Measurements from ENCODE around the gene YAF2.
"Not testable (repeated sequence)": the region's sequence is repeated elsewhere in the genome, so short reads cannot be mapped to it uniquely, and the experiment has no call there.

YAF2 gene

GRCh38 chr12:42204819-42205218, 33.2 kb downstream of the YAF2 start:
- Mint-ChIP-seq H3K4me1 (ENCODE audit: low read depth in 2 of 2) (peaks cover 10 to 29% of the 10 kb centered on the region in 2 donors), H3K9me3 (no peaks in the 10 kb centered on the region), H3K36me3 (ENCODE audit: insufficient read depth) (peaks cover 39% of the 10 kb centered on the region), H3K4me3 (no peak overlapping the region), H3K27ac (no peak overlapping the region), H3K27me3 (no peaks in the 10 kb centered on the region)
- no peak for DNase-seq
- no peak for ATAC-seq (replicated peaks)

- Mint-ChIP-seq H3K27ac (no peak overlapping the region), H3K36me3 (ENCODE audit: insufficient read depth) (peaks cover 40% of the 10 kb centered on the region), H3K4me3 (no peak overlapping the region), H3K4me1 (ENCODE audit: low read depth in 2 of 2) (peaks cover 10 to 29% of the 10 kb centered on the region in 2 donors), H3K27me3 (no peaks in the 10 kb centered on the region), H3K9me3 (no peaks in the 10 kb centered on the region)
- DNase-seq (no peak), ATAC-seq (replicated peaks) (no peak)
Measured at GRCh38 chr12:42204362-42204761, 33.7 kb downstream of the YAF2 start.

- H3K27me3 Mint-ChIP-seq, result no peaks in the 10 kb centered on the region
- no peak for DNase-seq
- H3K9me3 Mint-ChIP-seq, result no peaks in the 10 kb centered on the region
- peaks cover 5 to 27% of the 10 kb centered on the region in 2 donors for H3K4me1 Mint-ChIP-seq (ENCODE audit: low read depth in 2 of 2)
- no peak overlapping the region for H3K4me3 Mint-ChIP-seq
- H3K27ac Mint-ChIP-seq, result no peak overlapping the region
- ATAC-seq (replicated peaks), result no peak
- peaks cover 42% of the 10 kb centered on the region for H3K36me3 Mint-ChIP-seq (ENCODE audit: insufficient read depth)
Measured at GRCh38 chr12:42201063-42201462, 37.0 kb downstream of the YAF2 start.

DNA sequence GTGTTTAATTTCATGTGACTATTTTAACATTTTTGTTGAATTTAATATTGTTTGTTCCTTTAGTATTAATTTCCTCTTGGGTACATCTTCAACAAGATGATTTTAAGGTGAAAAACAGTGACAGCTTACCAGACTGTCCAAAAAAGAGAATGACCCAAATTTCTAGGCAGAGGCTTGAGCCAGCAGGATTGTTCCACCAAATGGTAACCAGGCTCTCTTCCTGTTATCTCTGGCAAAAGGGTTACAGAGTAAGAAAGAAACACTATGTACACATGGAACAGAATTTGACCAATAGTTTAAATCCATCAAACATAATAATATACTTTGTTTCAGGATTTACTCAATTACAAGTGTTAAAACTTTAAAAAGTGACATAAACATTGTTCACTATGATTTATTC, 39.0 kb downstream of the YAF2 start:
- no peaks in the 10 kb centered on the region for H3K9me3 Mint-ChIP-seq
- no peak overlapping the region for H3K4me3 Mint-ChIP-seq
- H3K36me3 Mint-ChIP-seq (ENCODE audit: insufficient read depth), result peaks cover 34% of the 10 kb centered on the region
- peak overlapping the region in 1 of 2 donors; percentile 56 for H3K27ac Mint-ChIP-seq
- peaks cover 5 to 35% of the 10 kb centered on the region in 2 donors for H3K4me1 Mint-ChIP-seq (ENCODE audit: low read depth in 2 of 2)
- no peak for DNase-seq
- no peaks in the 10 kb centered on the region for H3K27me3 Mint-ChIP-seq
- no peak for ATAC-seq (replicated peaks)

- Mint-ChIP-seq H3K27me3 (no peaks in the 10 kb centered on the region), H3K36me3 (ENCODE audit: insufficient read depth) (peaks cover 33% of the 10 kb centered on the region), H3K9me3 (no peaks in the 10 kb centered on the region), H3K4me1 (ENCODE audit: low read depth in 2 of 2) (peaks cover 1 to 27% of the 10 kb centered on the region in 2 donors), H3K27ac (peak overlapping the region in 1 of 2 donors; percentile 77), H3K4me3 (no peak overlapping the region)
- DNase-seq (no peak), ATAC-seq (replicated peaks) (no peak)
Measured at GRCh38 chr12:42196723-42197603, 41.1 kb downstream of the YAF2 start.

DNA sequence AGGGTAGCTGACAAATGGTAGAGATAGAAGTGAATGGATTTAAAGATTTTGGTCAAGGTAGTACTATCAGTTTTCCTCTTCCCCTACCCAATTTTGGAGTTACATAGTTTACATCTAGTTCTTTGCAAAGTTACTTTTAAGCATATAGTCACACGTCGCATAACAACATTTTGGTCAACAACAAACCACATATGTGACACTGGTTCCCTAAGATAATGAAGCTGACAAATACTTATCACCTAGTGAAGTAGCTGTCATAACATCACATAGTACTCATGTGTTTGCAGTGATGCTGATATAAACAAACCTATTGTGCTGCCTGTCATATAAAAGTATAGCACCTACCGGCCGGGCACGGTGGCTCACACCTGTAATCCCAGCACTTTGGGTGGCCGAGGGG, 45.4 kb downstream of the YAF2 start:
- Mint-ChIP-seq H3K27me3 (no peaks in the 10 kb centered on the region), H3K4me3 (no peak overlapping the region), H3K4me1 (ENCODE audit: low read depth in 2 of 2) (peaks cover 3 to 22% of the 10 kb centered on the region in 2 donors), H3K36me3 (ENCODE audit: insufficient read depth) (peaks cover 28% of the 10 kb centered on the region), H3K9me3 (no peaks in the 10 kb centered on the region), H3K27ac (peak overlapping the region in 1 of 2 donors; percentile 15)
- ATAC-seq (replicated peaks) (no peak), DNase-seq (no peak)

DNA sequence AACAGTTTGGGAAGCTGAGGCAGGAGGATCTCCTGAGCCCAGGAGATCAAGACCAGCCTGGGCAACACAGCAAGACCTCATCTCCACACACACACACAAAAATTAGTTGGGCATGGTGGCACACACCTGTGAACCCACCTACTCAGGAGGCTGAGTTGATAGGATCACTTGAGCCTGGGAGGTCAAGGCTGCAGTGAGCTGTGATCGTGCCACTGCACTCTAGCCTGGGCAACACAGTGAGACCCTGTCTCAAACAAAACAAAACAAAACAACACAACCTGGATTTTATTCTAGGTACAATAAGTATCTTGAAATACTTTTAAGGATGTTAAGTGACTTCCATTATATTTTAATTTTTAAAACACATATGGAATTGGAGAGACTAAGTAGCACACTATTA, 45.8 kb downstream of the YAF2 start:
- ATAC-seq (replicated peaks) (no peak), DNase-seq (no peak)
- Mint-ChIP-seq H3K36me3 (ENCODE audit: insufficient read depth) (peaks cover 28% of the 10 kb centered on the region), H3K9me3 (no peaks in the 10 kb centered on the region), H3K4me1 (ENCODE audit: low read depth in 2 of 2) (peaks cover 3 to 22% of the 10 kb centered on the region in 2 donors), H3K4me3 (no peak overlapping the region), H3K27ac (peak overlapping the region in 1 of 2 donors; percentile 15), H3K27me3 (no peaks in the 10 kb centered on the region)

DNA sequence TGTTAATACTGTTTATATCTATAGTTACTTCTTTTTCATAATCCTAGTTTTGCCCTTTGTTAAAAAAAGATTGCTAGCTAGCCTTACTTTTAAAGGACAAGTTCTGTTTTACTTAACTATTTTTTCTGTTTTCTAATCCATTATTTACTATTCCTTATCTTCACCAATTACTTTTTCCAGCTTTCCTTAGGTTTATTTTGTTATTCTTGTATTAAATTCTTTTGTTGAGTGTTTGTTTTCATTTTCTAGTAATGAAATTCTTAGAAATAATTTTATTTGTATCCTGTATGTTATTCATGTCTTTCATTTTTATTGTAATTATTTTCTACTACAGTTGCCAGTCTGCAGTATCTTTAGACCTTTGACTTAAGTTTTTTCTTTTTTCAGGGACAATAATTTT, 47.7 kb downstream of the YAF2 start:
- no peak for ATAC-seq (replicated peaks)

GRCh38 chr12:42188275-42188674, 49.8 kb downstream of the YAF2 start:
- Mint-ChIP-seq H3K4me1 (ENCODE audit: low read depth in 2 of 2) (peaks cover 6 to 17% of the 10 kb centered on the region in 2 donors), H3K36me3 (ENCODE audit: insufficient read depth) (peaks cover 21% of the 10 kb centered on the region)
- not testable (repeated sequence) for H3K9me3 Mint-ChIP-seq; H3K27me3 Mint-ChIP-seq; H3K4me3 Mint-ChIP-seq; DNase-seq; H3K27ac Mint-ChIP-seq; ATAC-seq (replicated peaks)

More for the DNA sequence above, 47.7 kb downstream of the YAF2 start:
- no peak for DNase-seq
- Mint-ChIP-seq H3K4me1 (ENCODE audit: low read depth in 2 of 2) (peaks cover 3 to 14% of the 10 kb centered on the region in 2 donors), H3K9me3 (no peaks in the 10 kb centered on the region), H3K27ac (no peak overlapping the region), H3K4me3 (no peak overlapping the region), H3K36me3 (ENCODE audit: insufficient read depth) (peaks cover 21% of the 10 kb centered on the region), H3K27me3 (no peaks in the 10 kb centered on the region)

- peaks cover 6 to 21% of the 10 kb centered on the region in 2 donors for H3K4me1 Mint-ChIP-seq (ENCODE audit: low read depth in 2 of 2)
- no peak for ATAC-seq (replicated peaks)
- no peaks in the 10 kb centered on the region for H3K27me3 Mint-ChIP-seq
- no peaks in the 10 kb centered on the region for H3K9me3 Mint-ChIP-seq
- peak overlapping the region in 1 of 2 donors; percentile 41 for H3K27ac Mint-ChIP-seq
- no peak for DNase-seq
- no peak overlapping the region for H3K4me3 Mint-ChIP-seq
- peaks cover 18% of the 10 kb centered on the region for H3K36me3 Mint-ChIP-seq (ENCODE audit: insufficient read depth)
Measured at GRCh38 chr12:42187799-42188198, 50.2 kb downstream of the YAF2 start.

DNA sequence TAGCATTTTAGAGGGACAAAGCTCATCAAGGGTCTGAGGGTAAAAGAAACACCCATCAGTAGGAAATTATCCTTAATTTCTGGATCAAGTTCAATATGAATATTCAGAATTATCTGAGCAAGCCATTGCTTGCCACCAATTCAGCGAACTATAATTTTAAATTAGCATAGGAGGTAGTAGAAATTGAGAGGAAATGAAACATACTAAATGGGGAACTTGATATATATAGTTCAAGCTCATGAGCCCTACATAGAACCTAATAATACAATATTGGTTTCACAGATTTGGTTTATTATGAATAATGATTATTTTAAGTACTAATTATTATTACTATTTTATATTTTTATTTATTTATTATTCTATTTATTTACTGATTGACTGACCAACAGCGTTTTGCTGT, 51.3 kb downstream of the YAF2 start:
- peaks cover 12% of the 10 kb centered on the region for H3K36me3 Mint-ChIP-seq (ENCODE audit: insufficient read depth)
- no peaks in the 10 kb centered on the region for H3K9me3 Mint-ChIP-seq
- H3K27ac Mint-ChIP-seq, result no peak overlapping the region
- peaks cover 6 to 27% of the 10 kb centered on the region in 2 donors for H3K4me1 Mint-ChIP-seq (ENCODE audit: low read depth in 2 of 2)
- H3K27me3 Mint-ChIP-seq, result no peaks in the 10 kb centered on the region
- ATAC-seq (replicated peaks) (no peak), DNase-seq (no peak)
- H3K4me3 Mint-ChIP-seq, result no peak overlapping the region

DNA sequence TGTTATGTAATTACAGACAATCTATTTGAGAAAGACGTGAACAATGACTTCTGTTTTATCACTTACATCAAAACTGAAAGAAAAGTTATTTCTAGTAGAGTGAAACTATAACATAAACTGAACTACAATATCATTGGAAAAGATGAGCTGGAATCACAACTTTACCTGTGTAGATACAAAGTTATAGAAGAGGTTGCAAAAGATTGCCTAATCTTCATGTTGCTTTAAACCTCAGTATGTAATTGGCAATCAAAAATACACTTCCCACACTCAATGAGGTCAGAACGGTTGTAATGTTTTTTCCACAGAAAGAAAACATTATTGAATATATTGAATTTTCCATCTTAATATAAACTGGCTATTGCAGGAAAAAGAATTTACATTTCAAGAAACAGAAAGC, 55.7 kb downstream of the YAF2 start:
- Mint-ChIP-seq H3K4me3 (no peak overlapping the region), H3K27me3 (no peaks in the 10 kb centered on the region), H3K9me3 (no peaks in the 10 kb centered on the region), H3K27ac (peak overlapping the region in 1 of 2 donors; percentile 14), H3K36me3 (ENCODE audit: insufficient read depth) (peaks cover 15% of the 10 kb centered on the region), H3K4me1 (ENCODE audit: low read depth in 2 of 2) (peaks cover 3 to 28% of the 10 kb centered on the region in 2 donors)
- ATAC-seq (replicated peaks) (no peak), DNase-seq (no peak)

DNA sequence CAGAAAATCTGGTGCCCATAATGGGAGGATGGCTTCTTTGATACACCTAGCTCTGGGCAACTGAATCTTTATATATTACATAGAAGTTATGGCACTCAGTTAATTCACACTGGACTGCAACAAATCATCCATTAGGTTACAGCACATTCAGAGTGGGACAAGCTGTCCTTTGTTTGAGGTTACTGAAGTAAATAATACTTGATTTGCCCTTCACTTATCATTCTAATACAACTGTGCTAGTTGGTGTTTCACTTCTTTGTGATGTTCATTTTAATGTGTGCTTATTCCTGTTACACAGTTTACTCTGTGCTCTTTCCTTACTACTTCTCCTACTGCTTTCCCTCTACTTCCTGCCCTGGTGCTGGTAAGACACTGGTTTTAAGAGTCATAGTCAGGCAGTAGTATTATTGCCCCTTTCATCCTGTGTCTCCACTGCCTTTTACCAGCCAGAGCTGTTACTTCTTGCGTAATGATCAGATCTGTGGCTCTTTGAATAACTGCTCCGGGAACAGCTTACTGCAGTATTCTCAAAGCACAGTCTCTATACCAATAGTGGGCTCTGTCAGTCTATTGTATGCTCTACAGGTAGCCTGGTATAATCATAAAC, 57.0 kb downstream of the YAF2 start:
- peaks cover 0 to 2% of the 10 kb centered on the region in 2 donors for H3K9me3 Mint-ChIP-seq
- peak overlapping the region in 1 of 2 donors; percentile 5 for H3K27ac Mint-ChIP-seq
- DNase-seq, result no peak
- no peak for ATAC-seq (replicated peaks)
- H3K27me3 Mint-ChIP-seq, result no peaks in the 10 kb centered on the region
- H3K4me3 Mint-ChIP-seq, result no peak overlapping the region
- peaks cover 14% of the 10 kb centered on the region for H3K36me3 Mint-ChIP-seq (ENCODE audit: insufficient read depth)
- H3K4me1 Mint-ChIP-seq (ENCODE audit: low read depth in 2 of 2), result peaks cover 5 to 38% of the 10 kb centered on the region in 2 donors

DNA sequence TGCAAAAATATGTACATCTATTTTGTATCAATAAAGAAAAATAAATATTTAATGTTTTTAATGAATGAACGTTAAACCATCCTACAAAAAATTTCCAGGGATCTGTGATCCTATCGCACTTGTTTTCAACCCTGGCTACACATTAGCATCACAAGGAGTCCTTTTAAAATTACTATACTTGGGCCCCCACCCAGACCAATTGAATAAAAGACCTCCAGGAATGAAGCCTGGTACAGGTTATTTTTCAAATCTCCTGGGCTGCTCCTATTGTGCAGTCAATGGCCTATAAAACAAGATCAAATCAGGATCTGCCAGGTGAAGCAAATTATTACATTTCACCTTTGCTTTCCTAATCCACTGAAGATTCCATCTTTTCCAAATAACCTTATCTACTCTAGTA, 59.9 kb downstream of the YAF2 start:
- Mint-ChIP-seq H3K4me3 (no peak overlapping the region), H3K27me3 (no peaks in the 10 kb centered on the region), H3K4me1 (ENCODE audit: low read depth in 2 of 2) (peaks cover 9 to 45% of the 10 kb centered on the region in 2 donors), H3K36me3 (ENCODE audit: insufficient read depth) (peaks cover 11% of the 10 kb centered on the region), H3K9me3 (peaks cover 0 to 2% of the 10 kb centered on the region in 2 donors), H3K27ac (no peak overlapping the region)
- ATAC-seq (replicated peaks) (no peak), DNase-seq (no peak)

All from effector memory CD8-positive, alpha-beta T cell (primary cell).